NCI-H2196 treated with DMSO at 0.1 percent for 48 hours (cell line): Measurements from ENCODE around the gene C10orf143.
"Not testable (repeated sequence)": the region's sequence is repeated elsewhere in the genome, so short reads cannot be mapped to it uniquely, and the experiment has no call there.

ENCODE experiments used
- DNase-seq: peaks from one replicate; lab custom pipeline; 2025; ENCODE audit not compliant: unreplicated experiment; lab: John Stamatoyannopoulos, UW

The C10orf143 gene

DNA sequence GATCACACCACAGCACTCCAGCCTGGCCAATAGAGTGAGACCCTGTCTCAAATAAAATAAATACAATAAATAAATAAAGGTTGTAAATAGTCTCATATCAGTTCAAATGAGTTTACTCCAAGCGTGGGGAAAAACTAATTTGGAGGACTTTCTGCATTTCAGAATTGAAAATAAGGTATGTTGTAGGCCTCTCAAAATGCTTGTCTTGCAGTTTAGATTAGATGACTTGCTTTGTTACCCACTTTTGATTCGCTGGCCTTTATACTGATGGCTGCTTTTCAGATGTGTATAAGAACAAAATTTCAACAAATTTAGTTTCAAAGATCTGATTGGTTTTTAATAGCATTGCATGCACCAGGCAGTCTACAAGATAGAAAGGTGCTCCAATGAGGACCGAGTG, 2.2 kb upstream of the C10orf143 start:
- no peak for DNase-seq

DNA sequence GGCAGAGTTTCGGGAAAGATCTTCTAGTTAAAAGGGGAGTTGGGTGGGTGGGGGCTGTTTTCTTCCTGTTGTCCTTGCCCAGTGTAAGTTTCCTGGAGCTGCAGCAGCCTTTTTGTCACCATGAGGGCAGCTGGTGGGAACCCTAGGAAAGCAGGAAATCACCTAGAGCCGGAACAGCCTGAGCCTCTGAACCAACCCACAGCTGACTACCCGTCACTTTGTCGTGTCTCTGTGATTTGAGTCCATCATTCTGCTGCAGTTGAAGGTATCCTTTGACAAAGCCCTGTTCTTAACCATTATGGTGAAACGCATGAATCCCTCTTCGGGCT, 1.2 kb upstream of the C10orf143 start:
- no peak for DNase-seq

DNA sequence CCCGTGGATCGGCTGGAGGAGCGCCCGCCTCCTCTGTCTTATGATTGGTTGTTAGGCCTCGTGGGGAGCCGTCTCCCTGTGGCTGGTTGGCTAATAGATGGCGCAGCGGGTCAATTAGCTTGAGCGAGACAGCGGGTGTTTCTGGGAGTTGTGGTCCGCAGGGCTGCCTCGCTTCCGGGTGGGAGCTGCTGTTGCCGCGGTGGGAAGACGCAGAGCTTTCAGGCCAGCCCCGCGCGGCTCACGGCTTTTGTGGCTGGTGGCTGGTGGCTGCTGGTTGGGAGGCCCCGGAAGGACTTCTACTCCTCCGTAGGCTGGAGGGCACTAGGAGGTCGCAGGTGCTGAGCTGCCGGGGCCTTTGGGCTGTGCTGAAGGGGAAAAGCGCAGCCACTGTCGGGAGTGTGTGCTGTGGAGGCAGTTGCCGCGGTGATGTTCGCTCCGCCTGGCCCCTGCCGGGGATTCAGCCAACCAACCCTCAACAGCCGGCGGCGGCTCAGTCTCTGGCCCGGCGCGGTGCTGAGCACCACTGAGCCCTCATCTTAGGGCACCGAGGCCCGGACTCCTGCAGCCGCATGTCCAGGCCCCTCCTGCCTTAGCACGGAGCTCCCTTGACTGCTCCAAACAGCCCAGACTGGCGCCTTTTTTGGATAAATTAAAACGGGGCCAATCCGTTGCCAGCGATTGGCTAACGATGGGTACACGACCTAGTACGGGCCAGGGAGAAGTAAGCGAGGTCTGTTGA, 652 bp upstream of the C10orf143 start:
- peak; percentile 74 for DNase-seq

DNA sequence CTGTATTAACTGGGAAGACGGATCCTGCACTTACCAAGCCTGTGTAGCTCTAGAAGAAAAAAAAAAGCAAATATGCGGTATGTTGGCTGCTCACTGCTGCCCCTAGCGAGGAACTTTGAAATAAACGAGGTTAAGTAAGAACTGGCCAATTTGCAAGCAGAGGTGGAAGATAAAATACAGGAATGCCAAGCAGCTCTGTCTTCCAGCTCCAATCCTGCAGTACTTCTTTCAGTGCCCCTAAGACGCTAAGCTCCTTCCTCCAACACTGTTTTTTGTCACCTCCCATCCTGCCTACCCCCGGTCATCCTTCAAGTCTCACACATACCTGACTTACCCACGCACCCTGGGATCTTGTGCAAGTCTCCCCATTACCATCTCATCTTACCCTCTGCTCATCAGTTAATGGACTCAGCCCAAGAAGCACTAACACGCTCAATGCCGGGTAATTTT, 809 bp downstream of the C10orf143 start:
- peak; percentile 44 for DNase-seq

DNA sequence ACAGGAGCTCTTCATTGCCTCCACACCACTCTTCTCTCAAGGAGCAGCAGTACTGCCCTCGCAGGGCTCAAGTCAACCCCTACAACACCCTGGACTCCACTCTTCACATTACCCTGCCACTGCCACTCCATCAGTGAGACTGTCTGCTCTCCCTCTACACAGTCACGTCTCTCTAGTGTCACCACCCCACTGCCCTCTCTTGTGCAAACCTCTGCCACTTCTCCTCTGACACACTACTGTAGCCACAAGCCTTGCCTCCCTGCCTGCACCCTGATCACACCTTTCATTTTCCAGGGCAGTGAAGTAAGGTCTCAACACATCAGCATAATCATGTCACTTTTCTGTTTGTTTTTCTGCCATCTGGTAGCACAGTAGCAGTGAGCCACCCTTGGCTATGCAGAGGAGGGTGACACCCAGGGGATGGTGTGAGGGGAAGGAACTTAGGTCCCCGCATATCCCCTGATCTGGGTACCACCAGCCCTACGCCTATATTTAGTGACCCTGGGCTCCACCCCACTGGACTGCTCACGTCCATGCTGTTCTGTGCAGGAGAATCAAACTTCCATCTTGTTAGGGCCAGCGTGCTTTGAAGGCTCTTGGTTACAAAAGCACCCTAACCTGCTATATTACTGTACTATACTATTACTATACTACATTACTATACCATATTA, 1.6 kb downstream of the C10orf143 start:
- DNase-seq = no peak

DNA sequence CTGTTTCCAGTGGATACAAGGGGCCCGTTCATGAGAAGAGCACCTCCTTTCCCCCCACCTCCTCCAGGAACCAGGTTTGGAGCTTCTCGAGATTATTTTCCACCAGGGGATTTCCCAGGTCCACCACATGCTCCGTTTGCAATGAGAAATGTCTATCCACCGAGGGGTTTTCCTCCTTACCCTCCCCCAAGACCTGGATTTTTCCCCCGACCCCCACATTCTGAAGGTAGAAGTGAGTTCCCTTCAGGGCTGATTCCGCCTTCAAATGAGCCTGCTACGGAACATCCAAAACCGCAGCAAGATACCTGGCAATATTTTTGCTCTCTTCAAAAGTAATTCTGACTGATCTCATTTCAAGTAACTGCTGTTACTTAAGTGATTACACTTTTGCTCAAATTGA, 2.5 kb downstream of the C10orf143 start:
- DNase-seq = not testable (repeated sequence)

DNA sequence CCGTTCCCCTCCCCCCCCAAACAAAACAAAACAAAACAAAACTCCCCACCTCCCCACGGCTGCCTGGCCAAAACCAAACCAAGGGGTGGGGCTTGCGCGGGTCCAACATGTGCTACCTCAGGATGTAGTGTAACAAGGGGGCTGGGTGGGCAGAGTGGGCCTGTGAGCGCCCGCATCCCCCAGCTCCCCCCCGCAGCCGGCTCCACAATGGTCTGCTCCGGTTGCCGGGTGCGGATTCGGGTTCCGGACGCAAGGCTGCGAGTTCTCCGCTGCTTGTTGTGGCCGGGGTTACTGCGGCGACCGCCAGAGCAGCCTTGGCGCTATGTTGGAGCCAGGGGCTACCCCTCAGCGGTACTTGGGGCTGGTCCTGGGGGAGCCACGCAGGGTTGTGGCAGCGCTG, 4.9 kb downstream of the C10orf143 start:
- no peak for DNase-seq

DNA sequence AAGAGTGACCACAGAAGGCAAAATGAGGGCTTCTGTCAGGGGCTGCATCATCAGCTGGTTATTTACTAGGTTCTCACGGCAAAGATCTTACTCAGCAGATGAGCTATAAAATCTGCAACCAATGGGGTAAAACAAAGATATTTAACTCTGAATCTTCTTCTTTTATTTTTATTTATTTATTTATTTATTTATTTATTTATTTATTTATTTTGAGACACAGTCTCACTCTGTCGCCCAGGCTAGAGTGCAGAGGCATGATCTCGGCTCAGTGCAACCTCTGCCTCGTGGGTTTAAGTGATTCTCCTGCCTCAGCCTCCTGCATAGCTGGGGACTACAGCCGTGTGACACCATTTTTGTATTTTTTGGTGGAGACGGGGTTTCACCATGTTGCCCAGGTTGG, 11.3 kb downstream of the C10orf143 start:
- DNase-seq = no peak

DNA sequence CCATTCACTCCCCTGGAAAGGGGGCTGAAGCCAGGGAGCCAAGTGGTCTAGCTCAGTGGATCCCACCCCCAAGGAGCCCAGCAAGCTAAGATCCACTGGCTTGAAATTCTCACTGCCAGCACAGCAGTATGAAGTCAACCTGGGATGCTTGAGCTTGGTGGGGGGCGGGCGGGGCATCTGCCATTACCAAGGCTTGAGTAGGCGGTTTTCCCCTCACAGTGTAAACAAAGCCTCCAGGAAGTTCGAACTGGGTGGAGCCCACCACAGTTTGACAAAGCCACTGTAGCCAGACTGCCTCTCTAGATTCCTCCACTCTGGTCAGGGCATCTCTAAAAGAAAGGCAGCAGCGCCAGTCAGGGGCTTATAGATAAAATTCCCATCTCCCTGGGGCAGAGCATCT, 20.1 kb downstream of the C10orf143 start:
- DNase-seq = not testable (repeated sequence)

DNA sequence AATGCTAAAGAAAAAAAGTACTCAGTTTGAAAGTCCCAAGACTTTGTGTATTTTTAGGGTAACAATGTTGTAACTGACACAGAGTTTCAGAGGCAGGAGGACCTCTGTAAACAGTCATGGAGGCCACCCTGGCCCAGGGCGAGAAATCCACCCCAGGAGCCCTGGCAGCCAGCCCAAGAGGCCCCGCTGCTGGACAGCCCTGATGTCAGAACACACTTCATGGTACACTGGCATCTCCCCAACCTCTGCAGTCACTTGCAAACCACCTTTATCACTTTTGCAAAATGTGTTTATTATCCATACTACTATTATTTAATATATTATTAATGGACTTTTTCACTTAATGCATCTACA, 30.2 kb downstream of the C10orf143 start:
- no peak for DNase-seq

DNA sequence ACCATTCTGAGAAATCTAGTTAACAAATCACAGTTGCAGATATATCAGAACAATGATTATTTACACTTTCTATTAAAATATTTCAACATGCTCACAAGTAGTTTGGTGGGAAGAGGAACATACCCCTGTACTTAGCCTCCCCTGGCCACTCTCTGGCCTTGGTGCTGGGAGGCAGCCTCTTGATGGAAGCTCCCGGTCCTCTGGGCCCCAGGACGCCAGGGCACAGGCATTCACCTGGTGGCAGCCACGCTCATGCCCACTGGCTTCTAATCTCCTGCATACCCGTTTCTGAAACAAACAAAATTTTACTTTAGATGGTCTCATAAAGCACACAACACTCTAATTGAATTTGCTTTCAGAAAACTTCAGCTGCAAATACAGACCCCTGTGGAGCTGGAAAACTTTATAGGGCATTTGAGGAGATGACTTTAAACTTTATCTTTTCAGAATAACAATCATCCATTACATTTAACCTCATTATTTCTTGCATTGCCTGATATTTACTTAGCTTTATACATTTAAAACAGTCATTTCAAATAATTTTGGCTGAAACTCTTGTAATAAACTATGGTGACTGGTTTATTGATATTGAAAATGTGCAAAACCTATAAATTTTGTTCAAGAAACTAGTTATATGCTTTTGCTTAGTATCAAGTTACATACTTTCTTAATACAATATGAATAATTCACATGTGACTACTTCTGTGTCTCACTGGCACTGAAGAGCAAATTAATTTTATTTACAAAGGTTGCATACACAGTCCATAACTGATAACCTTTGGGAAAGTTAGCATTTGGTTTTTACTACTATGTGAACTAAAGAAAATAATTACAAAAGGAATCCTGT, 30.8 kb downstream of the C10orf143 start:
- DNase-seq = no peak

DNA sequence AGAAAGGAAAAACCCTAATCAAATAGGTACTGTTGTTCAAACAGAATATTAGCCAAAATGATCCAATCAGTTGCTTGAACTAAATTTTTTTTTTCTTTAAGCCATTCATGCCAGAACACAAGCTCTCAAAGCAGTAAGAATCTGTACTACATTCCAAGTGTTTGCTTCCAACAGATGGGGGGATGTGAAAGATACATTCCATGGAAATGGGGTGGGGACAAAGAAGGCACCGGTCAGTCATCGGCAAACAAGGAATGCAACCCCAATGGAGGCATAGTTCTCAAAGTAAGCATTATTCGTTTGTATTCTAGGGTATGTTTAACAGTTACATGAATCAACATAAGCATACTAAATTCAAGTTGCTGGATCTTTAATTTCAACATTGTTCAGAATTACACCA, 32.5 kb downstream of the C10orf143 start:
- DNase-seq = no peak

DNA sequence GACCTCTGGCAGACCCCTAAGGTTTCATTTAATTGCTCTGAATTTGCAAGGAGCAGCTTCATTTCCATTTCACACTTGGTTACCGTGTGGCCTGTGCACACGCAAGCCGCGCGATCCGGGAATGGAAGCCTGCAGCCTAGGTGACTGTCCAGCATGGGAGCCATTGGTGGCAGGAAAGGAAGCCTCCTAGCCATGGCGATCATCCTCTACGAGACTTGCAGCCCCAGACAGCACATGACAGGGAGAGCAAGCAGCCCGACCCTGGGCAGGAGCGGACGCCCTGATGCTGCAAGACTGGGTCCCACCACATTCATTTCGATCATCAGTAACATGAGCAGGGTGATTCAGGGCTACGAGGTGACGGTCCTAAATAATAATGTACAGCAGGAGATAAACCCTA, 33.9 kb downstream of the C10orf143 start:
- DNase-seq = no peak

DNA sequence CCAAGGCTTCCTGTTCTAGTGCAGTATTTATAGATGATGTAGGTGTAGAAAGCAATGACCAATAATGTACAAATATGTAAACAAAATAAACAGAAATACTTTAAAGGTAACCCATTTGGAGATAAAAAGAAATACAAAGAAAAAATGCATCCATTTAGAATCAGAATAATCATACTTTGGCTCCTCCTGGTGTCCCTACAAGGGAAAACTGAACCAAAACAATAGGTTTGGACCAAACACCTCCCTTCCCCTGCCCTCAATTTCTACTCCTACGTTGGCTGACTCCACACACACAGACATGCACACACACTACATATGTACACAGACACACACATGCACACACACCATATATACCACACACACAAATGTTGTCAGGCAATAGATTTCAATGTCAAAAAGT, 36.0 kb downstream of the C10orf143 start:
- no peak for DNase-seq

DNA sequence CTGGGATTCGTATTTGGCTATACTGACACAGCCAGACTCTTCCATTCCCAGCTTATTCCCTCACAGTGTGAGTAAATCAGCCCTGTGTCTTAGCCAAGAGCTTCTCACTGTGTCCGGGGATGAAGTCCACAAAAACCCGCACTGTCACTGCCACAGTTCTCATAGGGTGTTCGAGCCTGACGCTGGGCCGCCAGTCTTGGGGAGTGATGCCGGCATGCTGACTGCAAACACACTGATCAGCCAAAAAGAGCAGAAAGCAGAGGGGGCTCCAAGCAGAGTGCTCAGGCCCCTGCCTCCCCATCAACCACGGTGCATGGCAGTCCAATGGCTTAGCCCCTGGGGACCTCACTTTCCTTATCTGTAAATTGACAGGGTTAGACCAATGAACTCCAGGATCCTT, 36.7 kb downstream of the C10orf143 start:
- DNase-seq = no peak

DNA sequence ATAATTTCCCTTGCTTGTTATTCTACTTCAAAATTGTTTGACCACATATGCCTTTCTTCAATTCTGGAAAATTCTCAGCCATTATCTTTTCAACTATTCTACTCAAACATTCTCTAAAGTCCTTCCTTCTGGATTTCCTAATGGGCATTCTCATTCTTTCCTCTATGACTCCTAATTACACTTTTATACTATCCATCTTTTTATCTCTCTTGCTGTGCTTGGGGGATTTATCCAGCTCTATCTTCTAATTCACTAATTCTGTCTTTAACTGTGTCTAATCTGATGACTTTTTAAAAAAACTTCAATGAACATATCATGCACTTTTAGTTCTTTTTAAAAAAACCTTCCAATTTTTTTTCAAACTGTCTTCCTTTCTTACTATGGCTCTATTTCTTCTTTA, 38.4 kb downstream of the C10orf143 start:
- no peak for DNase-seq

DNA sequence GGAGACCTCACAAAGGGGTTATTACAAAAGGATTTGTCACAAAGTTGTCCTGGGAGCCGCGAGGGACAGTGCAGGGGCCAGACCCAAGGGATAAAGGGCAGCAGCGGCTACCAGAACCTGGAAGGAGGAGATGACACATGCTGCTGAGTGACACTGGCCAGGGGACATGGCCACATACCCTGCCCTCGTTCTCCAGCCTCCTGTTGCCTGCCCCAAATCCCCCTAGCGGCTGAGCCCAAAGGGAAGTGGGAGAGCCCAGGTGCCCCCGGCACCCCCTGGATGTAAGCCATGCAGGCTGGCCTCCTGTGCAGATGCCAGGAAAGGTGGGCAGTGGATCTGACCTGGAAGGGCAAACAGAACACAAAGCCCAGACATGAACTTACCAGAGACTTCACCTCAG, 42.7 kb downstream of the C10orf143 start:
- no peak for DNase-seq

DNA sequence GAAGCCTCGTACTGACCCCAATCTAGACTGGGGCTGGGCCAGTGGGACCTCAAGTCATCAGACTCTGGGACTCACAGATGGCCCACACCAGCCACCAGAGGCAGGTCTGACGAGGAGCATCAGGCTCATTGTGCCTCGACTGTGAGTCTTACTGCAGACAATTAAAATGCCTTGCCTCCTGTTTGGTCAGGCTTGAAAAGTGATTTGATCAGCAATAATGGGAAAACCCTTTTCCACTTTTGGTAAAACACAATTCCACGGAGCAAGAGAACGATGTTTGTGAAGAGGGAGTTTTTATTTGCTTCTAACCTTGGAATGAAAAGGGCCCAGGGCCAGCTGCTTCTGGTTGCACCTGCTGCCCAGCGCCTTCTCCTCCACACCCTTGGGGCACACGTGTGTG, 43.9 kb downstream of the C10orf143 start:
- no peak for DNase-seq

DNA sequence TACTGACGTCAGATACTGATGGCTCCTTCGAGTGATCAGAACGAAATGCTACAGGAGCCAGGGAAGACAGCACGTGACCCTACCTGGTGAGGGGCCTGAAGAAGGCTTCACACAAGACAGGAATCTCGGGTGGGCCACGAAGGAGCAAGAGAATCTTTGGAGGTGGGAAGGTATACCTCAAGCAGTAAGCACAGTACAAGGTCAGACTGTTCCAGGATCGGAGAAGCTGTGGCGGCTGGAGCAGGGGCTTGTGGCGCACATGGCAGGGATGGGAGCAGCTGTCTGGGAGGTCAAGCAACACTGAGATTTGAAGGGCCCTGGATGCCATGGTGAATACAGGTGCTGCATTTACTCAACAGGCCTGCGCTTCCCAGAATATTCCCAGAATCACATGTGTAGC, 45.4 kb downstream of the C10orf143 start:
- DNase-seq = no peak

DNA sequence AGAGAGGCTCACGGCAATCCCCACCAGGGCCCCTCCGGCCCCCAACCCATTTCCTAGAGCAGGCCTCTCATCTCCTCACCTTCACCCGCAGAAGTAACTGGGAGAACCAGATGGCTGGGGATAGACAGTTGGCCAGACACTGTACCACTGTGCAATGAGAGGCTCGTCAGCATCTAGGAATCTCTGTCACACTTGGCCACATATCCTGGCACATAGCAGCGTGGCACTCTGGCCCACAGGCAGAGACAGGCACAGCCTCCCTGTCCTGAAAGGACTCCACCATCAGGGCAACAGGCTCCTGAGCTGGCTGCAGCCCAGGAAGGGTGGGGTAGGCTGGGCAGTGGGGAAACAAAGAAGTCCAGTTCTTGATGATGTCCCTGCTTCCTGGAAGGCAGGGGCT, 45.8 kb downstream of the C10orf143 start:
- no peak for DNase-seq

DNA sequence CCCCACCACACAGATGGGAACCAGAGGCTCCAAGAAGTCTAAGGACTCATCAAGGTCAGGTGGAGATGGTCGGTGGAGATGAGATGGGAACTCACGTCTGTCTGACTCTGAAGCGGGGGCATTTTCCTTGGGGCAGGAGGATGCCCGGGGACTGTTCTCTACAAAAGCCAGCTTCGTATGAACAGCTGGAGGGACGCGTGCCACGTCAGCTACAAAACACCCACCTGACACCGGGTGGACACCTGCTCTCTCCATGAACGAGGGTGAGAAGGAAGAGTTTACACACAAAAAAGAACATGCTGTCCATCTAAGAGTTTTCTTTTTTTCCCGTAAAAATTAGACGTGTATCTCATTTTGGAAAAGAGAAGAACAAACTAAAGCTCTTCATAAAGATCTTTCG, 47.7 kb downstream of the C10orf143 start:
- DNase-seq = no peak

DNA sequence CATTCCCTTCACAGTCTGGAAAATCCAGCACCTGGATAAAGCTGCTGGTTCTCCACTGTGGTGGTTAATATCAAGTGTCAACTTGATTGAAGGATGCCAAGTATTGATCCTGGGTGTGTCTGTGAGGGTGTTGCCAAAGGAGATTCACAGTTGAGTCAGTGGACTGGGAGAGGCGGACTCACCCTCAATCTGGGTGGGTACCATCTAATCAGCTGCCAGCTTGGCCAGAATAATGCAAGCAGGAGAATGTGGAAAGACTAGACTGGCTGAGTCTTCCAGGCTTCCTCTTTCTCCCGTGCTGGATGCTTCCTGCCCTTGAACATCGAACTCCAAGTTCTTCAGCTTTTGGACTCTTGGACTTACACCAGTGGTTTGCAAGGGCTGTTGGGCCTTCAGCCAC, 48.4 kb downstream of the C10orf143 start:
- no peak for DNase-seq
